Pancreas (tissue), 10 donors: ENCODE results near the gene IL15RA. TPM values are rescaled to one million over a fixed set of nuclear protein-coding genes. Genes with fewer than 3 reads are reported as not detected.

Experiments
- ATAC-seq, 4 donors: fragments of 200-7000 bp; cut with Tn5 transposase; one replicate each; pipeline versions ENCODE4 v1.8.0 to v1.9.1; 2020; ENCODE audit warnings: mild to moderate bottlenecking in 4 of 4, moderate library complexity in 4 of 4
- DNase-seq, 6 donors: peaks; one replicate each; pipeline ENCODE4 v3.0.0-alpha.2; 2020
- FAIRE-seq: peaks from 2 replicates; lab custom pipeline; 2012; peaks lifted over from hg19 to GRCh38; lab: Jason Lieb, UNC
- H3K27ac ChIP-seq, 4 donors: fragments of 200-600 bp; sonication (generic); 1 replicate in 3 of 4; 2 replicates in 1 of 4; pipeline versions ENCODE4 v1.5.0 to v1.8.0; 2020
- H3K27me3 ChIP-seq, 4 donors: fragments of 200-600 bp; one replicate each; pipeline ENCODE4 v1.8.0; 2021
- H3K36me3 ChIP-seq, 3 donors: fragments of 200-600 bp; sonication (generic) in 1 of 3; one replicate each; pipeline versions ENCODE4 v1.5.0 to v1.8.0; 2020 to 2021
- H3K4me1 ChIP-seq, 3 donors: fragments of 200-600 bp; one replicate each; pipeline ENCODE4 v1.8.0; 2021
- H3K4me3 ChIP-seq, 4 donors: fragments of 200-600 bp; sonication (generic) in 2 of 4; one replicate each; pipeline versions ENCODE4 v1.5.0 to v1.8.0; 2020 to 2021
- H3K9me3 ChIP-seq, 4 donors: fragments of 200-600 bp; one replicate each; pipeline ENCODE4 v1.8.0; 2021
- CTCF ChIP-seq, 4 donors: fragments of 200-600 bp; sonication (generic) in 3 of 4; IDR thresholded peaks; one replicate each; pipeline versions ENCODE4 v1.5.0 to v1.8.0; 2021; ENCODE audit warnings: antibody characterized with exemption in 4 of 4
- WGBS, 2 donors: extraction: QIAGEN DNeasy Blood & Tissue Kit; methylation state at CpG; one replicate each; pipeline ENCODE4 v1.1.7; 2013; 5-methylcytosine and 5-hydroxymethylcytosine counted together
- intact Hi-C, 3 donors: fragments of 100-400 bp; cut with DNase I; formaldehyde crosslinking; loops; one replicate each; pipeline versions ENCODE4 v1.11.1 to v1.14.2; 2022
- polyA plus RNA-seq, 2 donors: library from polyadenylated mRNA; stranded (reverse); fragments of 200-250 nt; gene quantifications; one replicate each; pipeline ENCODE4 v1.2.3, GENCODE V29; 2013
- total RNA-seq, 6 donors: library from RNA; stranded (reverse); fragmentation: NEBNext Ultra II Directional in 4 of 6; extraction: Animal tissue kit (Norgen Biotek cat#: 25700) in 4 of 6; gene quantifications; one replicate each; pipeline versions ENCODE4 v1.2.1 to v1.2.4, GENCODE V29; 2021 to 2023
- donor health status: healthy with polysubstance abuse.
- donor health status: DM: no; HTN: no; CAD: no; lungs with moderate emphysema.
- donor health status: DM: no; HTN: no; CAD: no.
- donor health status: control.
- donor health status: control.
- donor health status: Bipolar disorder and iron deficiency.
- donor health status: DM: yes; HTN: yes; CAD: no.
- donor health status: DM: no; HTN: no; CAD: no.
- donor health status: DM: no; HTN: no; CAD: no.
- donor health status: DM: yes; HTN: yes; CAD: no.

The IL15RA gene
- total and polyA plus RNA-seq, 8 donors, result 6.9 to 14.3 (median 11.0) TPM

GRCh38 chr10:5902511-5903274 lies 74.7 kb downstream of the IL15RA start:
- 78 to 80% methylated on average over 18 of the region's 18 CpGs for WGBS, 2 donors
- ATAC-seq (peak in 2 of 4 donors; percentile 17 to 28), DNase-seq (peak in 1 of 6 donors; percentile 40), FAIRE-seq (no peak)
- intact Hi-C loops, result no loop called here
- no peak for TF ChIP-seq CTCF (IDR thresholded peaks at IDR 0.05)
- Histone ChIP-seq H3K9me3 (no peaks in the 10 kb centered on the region), H3K27me3 (no peaks in the 10 kb centered on the region), H3K4me1 (no peaks in the 10 kb centered on the region), H3K4me3 (no peak overlapping the region), H3K27ac (no peak overlapping the region), H3K36me3 (no peaks in the 10 kb centered on the region)

Other genes with a start within 250 kb of the IL15RA start
- gene GDI2, start 164.1 kb downstream of the IL15RA start, total RNA-seq, result 100 to 1,000 TPM; 112 to 171 (median 138) TPM
- 10 to 100 TPM; 46.5 to 74.2 TPM for gene GDI2, start 164.1 kb downstream of the IL15RA start, polyA plus RNA-seq
- 1 to 10 TPM; 3.0 to 5.5 (median 4.1) TPM for gene ANKRD16, start 87.7 kb downstream of the IL15RA start, total RNA-seq
- 1 to 10 TPM; 5.0 to 5.1 TPM for gene ANKRD16, start 87.7 kb downstream of the IL15RA start, polyA plus RNA-seq
- 10 to 100 TPM; 29.5 to 51.7 (median 35.2) TPM for gene FBH1, start 87.3 kb downstream of the IL15RA start, total RNA-seq
- 10 to 100 TPM; 50.3 to 51.2 TPM for gene FBH1, start 87.3 kb downstream of the IL15RA start, polyA plus RNA-seq
- gene IL2RA, start 84.8 kb upstream of the IL15RA start, total RNA-seq, result 1 to 10 TPM in 1 of 6 donors, under 1 TPM in 4, not detected in 1; 0.12 to 1.1 (median 0.31) TPM
- gene IL2RA, start 84.8 kb upstream of the IL15RA start, polyA plus RNA-seq, result under 1 TPM in 1 of 2 donors, not detected in 1; 0.11 TPM
- gene RBM17, start 111.5 kb upstream of the IL15RA start, total RNA-seq, result 10 to 100 TPM; 31.0 to 52.7 (median 38.9) TPM
- gene RBM17, start 111.5 kb upstream of the IL15RA start, polyA plus RNA-seq, result 100 to 1,000 TPM in 1 of 2 donors, 10 to 100 TPM in 1; 83.7 to 101 TPM
- gene PFKFB3, start 225.4 kb upstream of the IL15RA start, total RNA-seq, result 10 to 100 TPM; 10.0 to 28.4 (median 18.2) TPM
- gene PFKFB3, start 225.4 kb upstream of the IL15RA start, polyA plus RNA-seq, result 10 to 100 TPM; 10.9 to 11.8 TPM